ENCODE measurements around the gene KRTAP4-1.
"Not testable (repeated sequence)": the region's sequence is repeated elsewhere in the genome, so short reads cannot be mapped to it uniquely, and the experiment has no call there.

Gene KRTAP4-1

DNA sequence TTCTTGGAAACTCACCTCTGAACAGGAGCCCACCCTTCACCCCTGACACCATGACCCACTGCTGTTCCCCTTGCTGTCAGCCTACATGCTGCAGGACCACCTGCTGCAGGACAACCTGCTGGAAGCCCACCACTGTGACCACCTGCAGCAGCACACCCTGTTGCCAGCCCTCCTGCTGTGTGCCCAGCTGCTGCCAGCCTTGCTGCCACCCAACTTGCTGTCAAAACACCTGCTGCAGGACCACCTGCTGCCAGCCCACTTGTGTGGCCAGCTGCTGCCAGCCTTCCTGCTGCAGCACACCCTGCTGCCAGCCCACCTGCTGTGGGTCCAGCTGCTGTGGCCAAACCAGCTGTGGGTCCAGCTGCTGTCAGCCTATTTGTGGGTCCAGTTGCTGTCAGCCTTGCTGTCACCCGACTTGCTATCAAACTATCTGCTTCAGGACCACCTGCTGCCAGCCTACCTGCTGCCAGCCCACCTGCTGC is 5.2 kb upstream of the KRTAP4-1 start, which contains the start of gene KRTAP9-1:
Gene KRTAP9-1, plus strand, starts transcription at position 51 of the 482 bp plus-strand sequence. Its CDS starts 0 bp downstream, at position 51.
- H3K27ac ChIP-seq (ENCODE audit: extremely low read depth, low read depth, low read length); H3K36me3 ChIP-seq (ENCODE audit: control insufficient read depth in 2 of 2, insufficient read depth in 1 of 2, low read length in 2 of 2); H3K4me3 ChIP-seq (ENCODE audit: low read depth, low read length); H3K9me3 ChIP-seq (ENCODE audit: control insufficient read depth, insufficient read depth, low read depth, low read length); H3K4me1 ChIP-seq (ENCODE audit: control insufficient read depth, insufficient read depth, low read length); POLR2A ChIA-PET: not testable (repeated sequence)
- peak; percentile 75 for TF ChIP-seq ZIC2 (tag by site-specific recombination; IDR thresholded peaks at IDR 0.05)
- CTCF ChIA-PET = interaction anchor here (0.6 kb wide), 1 partner anchor 136 kb away, joined by 3 read pairs; no protein-coding TSS in a partner anchor

DNA sequence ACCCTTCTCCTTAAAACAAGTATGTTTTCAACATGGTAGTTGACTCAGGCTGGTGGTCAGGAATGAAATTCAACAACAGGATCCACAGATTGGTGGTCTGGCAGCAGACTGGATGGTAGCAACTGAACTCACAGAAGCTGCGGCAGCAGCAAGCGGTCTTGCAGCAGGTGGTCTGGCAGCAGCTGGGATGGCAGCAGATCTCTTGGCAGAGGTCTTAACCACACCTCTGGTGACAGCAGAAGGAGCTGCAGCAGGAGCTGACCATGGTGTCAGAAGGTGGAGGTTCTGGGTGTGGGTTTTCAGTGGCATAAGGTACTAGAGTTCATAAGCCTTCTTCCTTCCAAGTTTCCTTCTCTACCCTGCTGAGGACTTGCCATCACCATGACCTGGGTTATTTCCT is 2.2 kb upstream of the KRTAP4-1 start:
- no peaks in the 10 kb centered on the region for H3K4me1 ChIP-seq (ENCODE audit: control insufficient read depth, insufficient read depth, low read length)
- no peak overlapping the region for H3K4me3 ChIP-seq (ENCODE audit: low read depth, low read length)
- H3K27ac ChIP-seq (ENCODE audit: extremely low read depth, low read depth, low read length) = no peak overlapping the region
- CTCF ChIA-PET = interaction anchor here (0.6 to 0.9 kb wide), 2 partner anchors 335 to 363 kb away, joined by 3 to 4 read pairs; no protein-coding TSS in a partner anchor
- H3K9me3 ChIP-seq (ENCODE audit: control insufficient read depth, insufficient read depth, low read depth, low read length) = no peaks in the 10 kb centered on the region
- POLR2A ChIA-PET = no interaction called here
- TF ChIP-seq ZFP69B (tag by site-specific recombination; IDR thresholded peaks at IDR 0.05) (no peak), ZNF354C (tag by site-specific recombination; IDR thresholded peaks at IDR 0.05; ENCODE audit: borderline replicate concordance, low read depth) (no peak), ZIC2 (tag by site-specific recombination; IDR thresholded peaks at IDR 0.05) (peak; percentile 43), SP3 (tag by site-specific recombination; IDR thresholded peaks at IDR 0.05) (no peak), KLF10 (tag by site-specific recombination; IDR thresholded peaks at IDR 0.05) (no peak), ZNF626 (tag by site-specific recombination; IDR thresholded peaks at IDR 0.05) (no peak), ZNF830 (tag by site-specific recombination; IDR thresholded peaks at IDR 0.05; ENCODE audit: low read depth) (no peak), ZNF521 (tag by site-specific recombination; IDR thresholded peaks at IDR 0.05) (no peak), KLF16 (tag by site-specific recombination; IDR thresholded peaks at IDR 0.05) (no peak)
- TF ChIP-seq, protein P1, sequence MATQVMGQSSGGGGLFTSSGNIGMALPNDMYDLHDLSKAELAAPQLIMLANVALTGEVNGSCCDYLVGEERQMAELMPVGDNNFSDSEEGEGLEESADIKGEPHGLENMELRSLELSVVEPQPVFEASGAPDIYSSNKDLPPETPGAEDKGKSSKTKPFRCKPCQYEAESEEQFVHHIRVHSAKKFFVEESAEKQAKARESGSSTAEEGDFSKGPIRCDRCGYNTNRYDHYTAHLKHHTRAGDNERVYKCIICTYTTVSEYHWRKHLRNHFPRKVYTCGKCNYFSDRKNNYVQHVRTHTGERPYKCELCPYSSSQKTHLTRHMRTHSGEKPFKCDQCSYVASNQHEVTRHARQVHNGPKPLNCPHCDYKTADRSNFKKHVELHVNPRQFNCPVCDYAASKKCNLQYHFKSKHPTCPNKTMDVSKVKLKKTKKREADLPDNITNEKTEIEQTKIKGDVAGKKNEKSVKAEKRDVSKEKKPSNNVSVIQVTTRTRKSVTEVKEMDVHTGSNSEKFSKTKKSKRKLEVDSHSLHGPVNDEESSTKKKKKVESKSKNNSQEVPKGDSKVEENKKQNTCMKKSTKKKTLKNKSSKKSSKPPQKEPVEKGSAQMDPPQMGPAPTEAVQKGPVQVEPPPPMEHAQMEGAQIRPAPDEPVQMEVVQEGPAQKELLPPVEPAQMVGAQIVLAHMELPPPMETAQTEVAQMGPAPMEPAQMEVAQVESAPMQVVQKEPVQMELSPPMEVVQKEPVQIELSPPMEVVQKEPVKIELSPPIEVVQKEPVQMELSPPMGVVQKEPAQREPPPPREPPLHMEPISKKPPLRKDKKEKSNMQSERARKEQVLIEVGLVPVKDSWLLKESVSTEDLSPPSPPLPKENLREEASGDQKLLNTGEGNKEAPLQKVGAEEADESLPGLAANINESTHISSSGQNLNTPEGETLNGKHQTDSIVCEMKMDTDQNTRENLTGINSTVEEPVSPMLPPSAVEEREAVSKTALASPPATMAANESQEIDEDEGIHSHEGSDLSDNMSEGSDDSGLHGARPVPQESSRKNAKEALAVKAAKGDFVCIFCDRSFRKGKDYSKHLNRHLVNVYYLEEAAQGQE (tag by site-specific recombination; IDR thresholded peaks at IDR 0.05) = peak; percentile 76
- TF ChIP-seq, protein P2, sequence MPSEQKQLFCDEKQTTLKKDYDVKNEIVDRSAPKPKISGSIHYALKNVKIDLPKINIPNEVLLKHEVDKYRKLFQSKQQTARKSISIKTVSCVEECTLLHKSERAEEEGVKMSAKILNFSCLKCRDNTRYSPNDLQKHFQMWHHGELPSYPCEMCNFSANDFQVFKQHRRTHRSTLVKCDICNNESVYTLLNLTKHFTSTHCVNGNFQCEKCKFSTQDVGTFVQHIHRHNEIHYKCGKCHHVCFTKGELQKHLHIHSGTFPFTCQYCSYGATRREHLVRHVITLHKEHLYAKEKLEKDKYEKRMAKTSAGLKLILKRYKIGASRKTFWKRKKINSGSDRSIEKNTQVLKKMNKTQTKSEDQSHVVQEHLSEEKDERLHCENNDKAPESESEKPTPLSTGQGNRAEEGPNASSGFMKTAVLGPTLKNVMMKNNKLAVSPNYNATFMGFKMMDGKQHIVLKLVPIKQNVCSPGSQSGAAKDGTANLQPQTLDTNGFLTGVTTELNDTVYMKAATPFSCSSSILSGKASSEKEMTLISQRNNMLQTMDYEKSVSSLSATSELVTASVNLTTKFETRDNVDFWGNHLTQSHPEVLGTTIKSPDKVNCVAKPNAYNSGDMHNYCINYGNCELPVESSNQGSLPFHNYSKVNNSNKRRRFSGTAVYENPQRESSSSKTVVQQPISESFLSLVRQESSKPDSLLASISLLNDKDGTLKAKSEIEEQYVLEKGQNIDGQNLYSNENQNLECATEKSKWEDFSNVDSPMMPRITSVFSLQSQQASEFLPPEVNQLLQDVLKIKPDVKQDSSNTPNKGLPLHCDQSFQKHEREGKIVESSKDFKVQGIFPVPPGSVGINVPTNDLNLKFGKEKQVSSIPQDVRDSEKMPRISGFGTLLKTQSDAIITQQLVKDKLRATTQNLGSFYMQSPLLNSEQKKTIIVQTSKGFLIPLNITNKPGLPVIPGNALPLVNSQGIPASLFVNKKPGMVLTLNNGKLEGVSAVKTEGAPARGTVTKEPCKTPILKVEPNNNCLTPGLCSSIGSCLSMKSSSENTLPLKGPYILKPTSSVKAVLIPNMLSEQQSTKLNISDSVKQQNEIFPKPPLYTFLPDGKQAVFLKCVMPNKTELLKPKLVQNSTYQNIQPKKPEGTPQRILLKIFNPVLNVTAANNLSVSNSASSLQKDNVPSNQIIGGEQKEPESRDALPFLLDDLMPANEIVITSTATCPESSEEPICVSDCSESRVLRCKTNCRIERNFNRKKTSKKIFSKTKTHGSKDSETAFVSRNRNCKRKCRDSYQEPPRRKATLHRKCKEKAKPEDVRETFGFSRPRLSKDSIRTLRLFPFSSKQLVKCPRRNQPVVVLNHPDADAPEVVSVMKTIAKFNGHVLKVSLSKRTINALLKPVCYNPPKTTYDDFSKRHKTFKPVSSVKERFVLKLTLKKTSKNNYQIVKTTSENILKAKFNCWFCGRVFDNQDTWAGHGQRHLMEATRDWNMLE (tag by site-specific recombination; conservative IDR thresholded peaks at IDR 0.05; ENCODE audit: low read depth) = no peak
- H3K36me3 ChIP-seq (ENCODE audit: control insufficient read depth in 2 of 2, insufficient read depth in 1 of 2, low read length in 2 of 2) = no peaks in the 10 kb centered on the region

DNA sequence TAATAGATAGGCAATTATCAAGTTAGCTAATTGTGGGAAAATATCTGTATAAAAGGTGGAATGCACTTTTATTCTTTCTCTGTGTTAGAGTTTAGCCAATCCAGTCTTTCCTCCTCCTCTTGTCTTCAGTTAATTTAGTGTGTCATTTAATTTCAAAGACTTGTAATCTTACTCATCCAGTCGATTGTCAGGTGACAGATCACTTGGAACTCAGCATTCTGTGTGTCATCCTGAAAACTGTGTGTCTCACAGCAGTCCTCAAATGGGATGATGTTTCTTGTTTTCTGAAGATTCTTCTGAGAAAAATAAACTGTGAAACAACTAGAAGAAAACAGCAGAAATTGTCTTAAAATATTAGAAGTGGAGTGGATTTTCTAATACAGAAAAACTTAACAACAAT is 290 bp upstream of the KRTAP4-1 start:
- H3K4me1 ChIP-seq (ENCODE audit: control insufficient read depth, insufficient read depth, low read length) = no peaks in the 10 kb centered on the region
- H3K27ac ChIP-seq (ENCODE audit: extremely low read depth, low read depth, low read length) = no peak overlapping the region
- CTCF ChIA-PET = no interaction called here
- H3K36me3 ChIP-seq (ENCODE audit: control insufficient read depth in 2 of 2, insufficient read depth in 1 of 2, low read length in 2 of 2) = no peaks in the 10 kb centered on the region
- POLR2A ChIA-PET = no interaction called here
- H3K9me3 ChIP-seq (ENCODE audit: control insufficient read depth, insufficient read depth, low read depth, low read length) = no peaks in the 10 kb centered on the region
- no peak overlapping the region for H3K4me3 ChIP-seq (ENCODE audit: low read depth, low read length)
- no peak for TF ChIP-seq ZNF747 (tag by site-specific recombination; IDR thresholded peaks at IDR 0.05)
- TF ChIP-seq ZNF114 (tag by site-specific recombination; IDR thresholded peaks at IDR 0.05) = no peak
- TF ChIP-seq, protein P3, sequence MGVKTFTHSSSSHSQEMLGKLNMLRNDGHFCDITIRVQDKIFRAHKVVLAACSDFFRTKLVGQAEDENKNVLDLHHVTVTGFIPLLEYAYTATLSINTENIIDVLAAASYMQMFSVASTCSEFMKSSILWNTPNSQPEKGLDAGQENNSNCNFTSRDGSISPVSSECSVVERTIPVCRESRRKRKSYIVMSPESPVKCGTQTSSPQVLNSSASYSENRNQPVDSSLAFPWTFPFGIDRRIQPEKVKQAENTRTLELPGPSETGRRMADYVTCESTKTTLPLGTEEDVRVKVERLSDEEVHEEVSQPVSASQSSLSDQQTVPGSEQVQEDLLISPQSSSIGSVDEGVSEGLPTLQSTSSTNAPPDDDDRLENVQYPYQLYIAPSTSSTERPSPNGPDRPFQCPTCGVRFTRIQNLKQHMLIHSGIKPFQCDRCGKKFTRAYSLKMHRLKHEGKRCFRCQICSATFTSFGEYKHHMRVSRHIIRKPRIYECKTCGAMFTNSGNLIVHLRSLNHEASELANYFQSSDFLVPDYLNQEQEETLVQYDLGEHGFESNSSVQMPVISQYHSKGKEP (tag by site-specific recombination; IDR thresholded peaks at IDR 0.05) = no peak
- no peak for TF ChIP-seq ZNF324 (tag by site-specific recombination; IDR thresholded peaks at IDR 0.05)

Data from HEK293 (cell line).